Fibroblast of mammary gland (primary cell): Measurements from ENCODE around the gene PRRX1.

Experiments
- DNase-seq: peaks from one replicate; pipeline ENCODE4 v3.0.0-alpha.2; 2010; ENCODE audit warnings: low read depth
- H3K4me3 ChIP-seq: 2 replicates; pipeline ENCODE4 v1.5.1; 2011; ENCODE audit warnings: low read depth, mild to moderate bottlenecking, low read length, moderate library complexity; ENCODE audit not compliant: control insufficient read depth
- CTCF ChIP-seq: conservative IDR thresholded peaks from 2 replicates; pipeline ENCODE4 v1.5.1; 2011; ENCODE audit warnings: low read depth, low read length, inconsistent platforms; ENCODE audit not compliant: control insufficient read depth, insufficient read depth

Gene PRRX1

GRCh38 chr1:170703591-170703990 is 39.7 kb downstream of the PRRX1 start:
- no peak for DNase-seq
- no peak overlapping the region for H3K4me3 ChIP-seq
- TF ChIP-seq CTCF, result no peak

- TF ChIP-seq CTCF, result no peak
- no peak overlapping the region for H3K4me3 ChIP-seq
- DNase-seq, result peak; percentile 83
These were observed 40.3 kb downstream of the PRRX1 start for GRCh38 chr1:170704256-170704655.

- no peak overlapping the region for H3K4me3 ChIP-seq
- TF ChIP-seq CTCF, result no peak
- no peak for DNase-seq
These were observed 42.0 kb downstream of the PRRX1 start for GRCh38 chr1:170705981-170706380.

GRCh38 chr1:170707117-170707516 is 43.2 kb downstream of the PRRX1 start:
- DNase-seq, result no peak
- no peak for TF ChIP-seq CTCF

GRCh38 chr1:170707959-170708655 is 44.2 kb downstream of the PRRX1 start:
- DNase-seq, result peak; percentile 100
- no peak overlapping the region for H3K4me3 ChIP-seq
- TF ChIP-seq CTCF, result no peak

More at GRCh38 chr1:170707117-170707516, 43.2 kb downstream of the PRRX1 start:
- no peak overlapping the region for H3K4me3 ChIP-seq

GRCh38 chr1:170711682-170712081 is 47.8 kb downstream of the PRRX1 start:
- TF ChIP-seq CTCF, result no peak

More at GRCh38 chr1:170711682-170712081, 47.8 kb downstream of the PRRX1 start:
- DNase-seq, result peak; percentile 97
- H3K4me3 ChIP-seq, result no peak overlapping the region
